GM20431 (cell line): ENCODE data around the gene SGMS2.

Experiments used
- in situ Hi-C: fragments of 300-500 bp; cut with MseI, MboI; formaldehyde crosslinking; loops from one replicate; pipeline ENCODE4 v1.15.0; 2020; ENCODE audit warnings: low sequenced_read_pairs; ENCODE audit not compliant: unreplicated experiment

The SGMS2 gene

GRCh38 chr4:107862658-107863057 lies 37.9 kb downstream of the SGMS2 start:
- in situ Hi-C loops, result no loop called here

DNA sequence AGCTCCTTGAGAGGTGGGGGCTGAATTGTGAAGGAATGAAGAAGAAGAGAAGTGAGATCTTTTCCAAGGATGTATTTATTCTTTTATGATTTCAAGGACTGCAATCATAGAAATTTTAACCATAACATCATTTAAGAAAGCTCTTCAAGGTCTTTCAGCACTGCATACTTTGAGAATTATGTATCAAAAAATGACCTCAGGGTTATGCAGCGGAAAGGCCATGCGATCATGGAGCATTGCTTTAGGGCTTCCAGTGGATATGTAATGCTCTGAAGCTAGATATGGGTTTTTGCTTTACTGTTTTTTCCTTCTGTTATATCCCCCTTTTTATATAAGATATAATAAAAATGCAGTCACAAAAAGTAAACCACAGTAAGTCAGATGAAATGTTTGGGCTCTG lies 38.7 kb downstream of the SGMS2 start:
- in situ Hi-C loops, result no loop called here

- in situ Hi-C loops, result no loop called here
Observed at GRCh38 chr4:107863850-107864371, 39.2 kb downstream of the SGMS2 start.

DNA sequence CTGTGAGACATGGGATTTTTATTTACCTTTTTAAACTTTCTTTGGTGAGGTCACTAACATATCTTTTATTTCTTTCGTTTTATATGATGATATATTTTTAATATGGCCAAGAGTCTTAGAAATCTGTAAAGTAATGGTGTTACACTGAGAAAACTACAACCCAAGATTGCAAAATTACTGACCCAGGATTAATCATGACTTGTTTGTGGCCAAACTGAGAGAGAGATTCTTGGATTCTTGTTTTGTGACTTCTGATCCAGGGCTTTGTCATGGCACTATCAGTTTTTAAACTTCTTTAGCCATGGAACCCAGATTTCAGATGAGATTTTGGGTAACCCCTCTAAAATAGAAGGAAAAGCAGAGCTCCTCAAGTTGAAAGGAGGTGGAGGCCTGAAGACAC lies 42.0 kb downstream of the SGMS2 start:
- in situ Hi-C loops, result no loop called here

GRCh38 chr4:107870236-107870635 lies 45.5 kb downstream of the SGMS2 start:
- in situ Hi-C loops, result no loop called here

DNA sequence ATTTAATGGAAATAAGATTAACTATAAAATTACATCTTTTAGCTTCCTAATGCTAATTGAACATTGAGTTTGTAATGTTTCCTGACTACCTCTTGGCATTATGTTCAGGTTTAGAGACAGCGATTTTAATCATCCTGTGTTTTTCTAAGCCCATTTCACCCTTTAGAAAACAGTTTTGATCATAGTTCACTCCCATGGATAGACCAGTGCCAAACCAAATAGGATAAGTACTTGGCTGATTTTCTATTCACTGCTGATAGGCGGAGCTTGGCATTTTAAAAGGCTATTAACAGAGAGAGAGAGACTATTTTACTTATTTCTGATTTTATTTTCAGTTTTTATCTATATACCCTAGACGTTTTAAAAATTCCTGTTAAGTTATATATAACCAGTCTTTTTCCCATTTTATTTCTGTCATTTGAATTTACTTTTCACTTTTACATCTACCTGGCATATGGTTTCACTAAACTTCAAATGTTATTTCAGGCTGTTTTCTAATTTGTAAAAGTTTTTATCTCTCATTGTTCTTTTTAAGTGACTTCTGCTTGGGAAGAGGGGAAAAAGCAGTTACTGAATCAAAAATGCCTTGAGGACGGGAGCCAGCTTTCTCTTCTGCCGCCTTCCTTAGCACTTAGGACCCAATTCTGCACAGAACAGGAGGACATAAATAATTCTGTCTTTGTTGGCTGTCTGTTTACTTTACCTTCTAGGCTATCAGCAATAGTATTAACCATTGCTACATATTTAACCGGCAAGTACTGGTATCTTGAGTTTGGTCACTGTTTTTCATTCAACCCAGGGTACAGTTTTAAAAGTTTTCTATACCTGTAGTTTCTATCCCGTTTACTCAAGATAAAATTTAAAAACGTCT lies 46.4 kb downstream of the SGMS2 start:
- in situ Hi-C loops, result no loop called here

GRCh38 chr4:107874024-107874423 lies 49.3 kb downstream of the SGMS2 start:
- in situ Hi-C loops, result no loop called here

DNA sequence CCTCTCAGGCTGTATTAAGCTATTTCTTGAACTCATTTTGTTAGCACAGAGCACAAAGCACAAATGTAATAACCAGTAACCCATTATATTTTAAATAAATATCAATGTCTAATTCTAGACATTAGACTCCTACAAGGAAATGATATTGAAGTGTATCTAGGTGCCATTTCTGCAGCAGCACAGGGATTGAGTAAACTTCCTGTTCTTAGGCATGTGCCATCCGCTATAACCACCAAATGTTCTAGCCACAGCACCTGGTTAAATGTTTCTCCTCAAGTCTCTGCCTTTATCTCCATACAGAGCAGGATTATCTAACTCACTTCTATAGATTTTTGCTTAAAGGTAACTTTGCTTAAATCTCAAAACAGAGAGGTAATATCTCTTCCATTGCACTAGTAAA lies 51.4 kb downstream of the SGMS2 start:
- in situ Hi-C loops, result no loop called here

DNA sequence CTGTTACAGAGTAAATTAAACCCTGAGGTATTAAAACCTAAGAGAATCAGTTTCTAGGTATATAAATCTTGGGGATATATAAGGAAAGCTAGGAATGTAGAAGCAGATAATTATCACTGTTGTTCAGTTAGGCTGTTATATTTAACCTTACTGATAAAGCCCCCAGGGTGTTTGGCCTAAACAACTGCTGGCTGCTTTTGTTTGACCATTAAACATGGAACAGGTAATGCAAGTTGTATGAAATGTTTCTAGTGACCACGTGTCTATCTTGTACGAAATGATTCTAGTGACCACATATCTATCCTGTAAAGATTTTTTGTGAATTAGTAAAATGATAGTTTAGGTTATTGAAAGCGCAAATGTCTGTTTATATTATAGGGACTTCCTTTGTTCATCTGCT lies 52.6 kb downstream of the SGMS2 start:
- in situ Hi-C loops, result no loop called here

DNA sequence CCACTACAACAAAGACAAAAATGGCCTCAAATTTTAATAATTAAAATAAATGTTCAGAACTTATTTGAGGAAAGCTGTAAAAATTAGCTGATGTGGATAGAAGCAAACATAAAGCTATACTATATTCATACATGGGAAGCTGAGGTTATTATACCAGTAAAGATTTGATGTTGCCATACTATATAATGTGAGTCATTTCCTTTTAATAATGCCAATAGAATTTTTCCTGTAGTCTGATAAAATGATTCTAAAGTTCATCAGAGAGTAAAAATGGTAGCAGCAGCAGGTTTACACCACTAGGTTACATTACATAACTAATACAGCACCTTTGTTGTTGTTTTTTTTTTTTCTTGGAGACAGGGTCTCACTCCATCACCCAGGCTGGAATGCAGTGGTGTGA lies 61.1 kb downstream of the SGMS2 start:
- in situ Hi-C loops, result no loop called here

- in situ Hi-C loops, result no loop called here
Observed at GRCh38 chr4:107888237-107888636, 63.5 kb downstream of the SGMS2 start.

DNA sequence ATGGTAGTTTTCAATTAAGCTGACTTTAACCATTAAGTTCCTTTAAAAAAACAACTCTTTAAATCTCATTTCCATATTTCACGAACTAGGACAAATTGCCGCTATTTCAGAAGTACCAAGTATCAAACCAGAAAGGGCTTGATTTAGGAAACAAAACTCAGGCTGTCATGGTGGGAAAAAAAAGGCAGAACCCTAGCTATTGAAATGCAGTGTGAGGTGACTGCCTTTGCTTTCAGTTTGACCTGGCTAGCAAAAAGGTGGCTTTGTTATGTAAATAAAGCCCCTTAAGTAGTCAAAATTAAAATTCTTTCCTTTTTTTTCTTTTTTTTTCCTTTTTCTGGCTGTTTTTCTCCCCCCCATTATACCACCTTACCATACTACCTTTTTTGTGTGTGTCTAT lies 66.0 kb downstream of the SGMS2 start:
- in situ Hi-C loops, result no loop called here

- in situ Hi-C loops, result no loop called here
Observed at GRCh38 chr4:107891299-107891698, 66.6 kb downstream of the SGMS2 start.

DNA sequence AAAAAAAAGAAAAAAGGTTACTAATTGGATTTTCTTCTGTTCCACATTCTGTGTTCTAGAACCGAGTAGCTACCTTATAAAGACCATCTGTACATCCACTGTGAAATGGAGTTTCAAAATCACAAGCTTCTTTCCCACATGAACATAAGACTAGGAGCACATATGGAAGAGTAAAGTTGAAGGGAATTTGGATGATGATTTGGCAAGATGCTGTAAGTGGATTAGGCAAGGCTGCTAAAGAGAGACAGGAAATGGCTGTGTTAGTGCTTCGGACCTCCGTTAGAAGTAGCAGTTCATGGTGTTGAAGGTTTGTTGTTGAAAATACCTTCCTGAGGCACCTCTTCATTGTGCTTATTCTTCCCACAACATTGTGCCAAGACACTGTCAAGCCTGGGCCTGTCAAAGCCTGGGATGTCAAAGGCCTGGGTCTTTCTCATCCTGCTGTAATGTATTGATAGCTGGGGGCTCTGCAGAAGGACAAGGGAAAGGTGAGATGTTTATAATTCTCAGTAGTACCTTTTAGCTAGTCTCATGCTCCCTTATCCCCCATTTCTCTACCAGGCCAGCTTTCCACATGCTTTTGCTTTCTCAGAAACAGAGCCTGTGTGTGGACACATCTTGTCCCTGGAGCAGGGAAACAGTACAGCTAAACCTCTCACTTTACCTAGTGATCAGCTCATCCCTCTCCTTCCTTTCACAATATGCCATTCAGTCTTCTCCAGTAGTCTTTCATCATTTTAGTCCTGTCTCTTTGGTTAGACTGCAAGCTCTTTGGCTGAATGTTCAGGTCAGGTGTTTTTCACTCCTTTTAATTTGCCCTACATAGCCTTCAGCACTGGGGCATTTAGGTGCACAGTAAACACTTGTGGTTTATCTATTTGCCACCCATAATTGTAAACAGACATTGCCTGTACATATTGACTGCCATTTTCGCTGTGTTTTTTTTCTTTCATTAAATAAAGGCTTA lies 68.7 kb downstream of the SGMS2 start:
- in situ Hi-C loops, result no loop called here

DNA sequence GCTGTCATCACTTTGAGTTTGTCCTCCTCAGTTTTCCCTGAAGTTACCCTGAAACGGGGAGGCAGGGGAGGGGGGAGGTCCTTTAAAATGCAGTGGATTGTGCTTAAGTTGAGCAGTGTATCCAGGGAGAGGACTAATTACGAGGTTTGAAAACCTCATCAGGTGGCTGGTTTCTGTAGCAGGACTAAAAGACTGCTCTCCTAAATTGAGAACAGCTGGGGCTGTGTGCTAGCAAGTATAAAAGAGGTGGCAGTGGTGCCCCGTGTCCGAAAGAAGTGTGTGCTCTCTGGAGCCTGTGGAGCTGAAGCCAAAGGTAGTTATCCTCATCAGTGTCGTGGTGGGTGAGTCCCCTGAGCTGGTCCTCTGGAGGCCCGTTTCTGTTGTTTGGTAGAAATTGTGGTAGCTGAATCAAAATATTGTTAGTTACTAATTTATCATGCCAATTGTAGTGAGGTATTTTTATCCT lies 69.4 kb downstream of the SGMS2 start:
- in situ Hi-C loops, result no loop called here

DNA sequence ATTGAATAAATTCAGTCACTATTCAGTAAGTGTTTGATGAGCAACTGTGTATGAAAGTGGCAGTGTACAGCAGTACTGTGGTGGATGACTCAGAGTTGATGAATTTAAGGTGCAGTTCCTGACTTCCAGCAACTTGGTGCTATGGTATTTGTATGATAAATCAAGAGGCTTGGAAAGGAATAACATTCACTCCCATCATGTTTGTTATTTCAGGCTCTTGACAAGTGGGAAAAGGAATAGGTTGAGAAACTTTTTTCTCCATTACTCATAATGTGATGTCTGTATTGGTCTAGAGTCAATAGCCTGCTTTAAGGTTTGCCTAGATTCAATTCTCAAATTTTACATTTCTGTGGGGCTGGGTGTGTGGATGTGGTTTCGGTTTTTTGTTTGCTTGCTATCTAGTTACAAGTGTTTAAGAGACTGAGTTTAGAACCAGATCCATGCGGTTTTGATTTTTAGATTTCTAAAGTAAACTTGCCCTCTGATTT lies 71.5 kb downstream of the SGMS2 start:
- in situ Hi-C loops, result no loop called here

DNA sequence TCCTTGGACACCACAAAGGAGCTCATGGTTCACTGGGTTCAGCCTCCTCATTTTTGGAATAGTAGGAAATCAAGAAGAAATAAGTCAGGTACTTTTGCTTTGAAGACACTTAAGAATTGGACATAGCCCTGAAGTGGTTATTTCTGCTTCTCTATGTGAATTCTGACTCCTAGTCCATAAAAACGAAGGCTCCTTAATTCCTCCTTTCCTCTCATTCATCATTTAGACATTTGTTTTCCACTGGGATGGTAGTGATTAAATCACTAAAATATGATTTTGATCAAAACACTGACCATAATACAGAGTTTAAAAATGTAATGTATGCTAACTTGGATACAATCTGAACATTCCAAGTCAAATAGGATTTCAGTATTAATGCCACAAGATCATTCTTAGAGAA lies 71.9 kb downstream of the SGMS2 start:
- in situ Hi-C loops, result no loop called here

- in situ Hi-C loops, result no loop called here
Observed at GRCh38 chr4:107897823-107898222, 73.1 kb downstream of the SGMS2 start.

DNA sequence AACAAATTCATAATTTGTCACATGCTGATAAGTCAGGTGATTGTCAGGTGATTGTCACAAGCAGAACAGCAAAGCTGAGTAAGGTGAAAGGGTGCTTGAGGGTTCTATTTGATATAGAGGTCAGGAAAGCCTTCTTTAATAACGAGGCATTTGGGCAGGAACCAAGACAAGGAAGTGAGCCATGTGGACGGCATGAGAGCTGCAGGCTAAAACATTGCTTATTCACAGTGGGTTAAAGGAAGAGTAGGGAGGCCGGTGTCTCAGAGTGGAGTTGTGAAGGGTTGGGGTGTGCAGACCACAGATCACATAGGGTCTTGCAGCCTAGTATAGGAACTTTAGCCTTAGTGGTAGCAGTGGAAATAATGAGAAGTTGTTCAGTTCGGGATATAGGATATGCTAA lies 75.3 kb downstream of the SGMS2 start:
- in situ Hi-C loops, result no loop called here

- in situ Hi-C loops, result no loop called here
Observed at GRCh38 chr4:107900508-107900907, 75.8 kb downstream of the SGMS2 start.
